ENCODE results near the gene SELENOW. TPM values are rescaled to one million over a fixed set of nuclear protein-coding genes. Genes with fewer than 3 reads are reported as not detected.

Gene SELENOW
- total and polyA plus RNA-seq, 2 of the 4 experiments (the other 2 are of a cell fraction): 61.3 to 217 TPM

- in situ Hi-C loops (cut with MboI; ENCODE audit: low sequenced_read_pairs): loop anchor here (5.0 kb wide), 1 partner anchor 37 kb away; the partner anchor contains the start of gene EHD2
- Histone ChIP-seq H3K56ac (ENCODE audit: extremely low read depth, insufficient read depth, low read length) (no peak overlapping the region), H3K9me1 (ENCODE audit: insufficient read depth, low read length) (no peaks in the 10 kb centered on the region), H3K27me3 (ENCODE audit: control insufficient read depth, insufficient read depth, low read length) (no peaks in the 10 kb centered on the region), H4K5ac (ENCODE audit: low read depth, low read length) (no peak overlapping the region), H4K8ac (ENCODE audit: low read depth in 2 of 2, low read length in 2 of 2) (no peak overlapping the region), H3K4ac (ENCODE audit: low read depth, low read length) (no peak overlapping the region), H3K9ac (ENCODE audit: low read depth, low read length) (no peak overlapping the region), H2BK20ac (ENCODE audit: low read depth, low read length) (no peak overlapping the region), H3K36me3 (ENCODE audit: control insufficient read depth, insufficient read depth, low read length) (peaks cover 55% of the 10 kb centered on the region), H2AFZ (replicated peaks; ENCODE audit: low read length, poor library complexity) (no peak overlapping the region), H2BK15ac (ENCODE audit: low read depth, low read length) (no peak overlapping the region), H3K79me1 (ENCODE audit: low read depth in 1 of 2, low read length in 2 of 2) (peaks cover 36 to 50% of the 10 kb centered on the region in 2 experiments), H2BK120ac (ENCODE audit: low read depth, low read length) (no peak overlapping the region), H3K4me1 (ENCODE audit: control insufficient read depth, insufficient read depth, low read length) (no peaks in the 10 kb centered on the region), H4K20me1 (ENCODE audit: insufficient read depth, low read length) (peaks cover 33% of the 10 kb centered on the region), H3K18ac (ENCODE audit: low read depth, low read length) (no peak overlapping the region), H2BK5ac (ENCODE audit: low read depth, low read length, poor library complexity, severe bottlenecking) (no peak overlapping the region), H4K91ac (ENCODE audit: insufficient read depth, low read depth, low read length) (no peak overlapping the region), H3K9me3 (ENCODE audit: control insufficient read depth, insufficient read depth, low read length) (no peaks in the 10 kb centered on the region), H3K4me3 (ENCODE audit: insufficient read depth, low read depth, low read length) (no peak overlapping the region), H2AK9ac (replicated peaks; ENCODE audit: low read depth, low read length, poor library complexity) (no peak overlapping the region), H3K4me2 (ENCODE audit: low read depth, low read length) (no peak overlapping the region), H3K14ac (replicated peaks; ENCODE audit: low read depth, low read length) (no peak overlapping the region), H3K23ac (ENCODE audit: low read depth, low read length) (no peak overlapping the region), H3K27ac (ENCODE audit: insufficient read depth, low read length) (no peak overlapping the region), H2AK5ac (ENCODE audit: low read depth, low read length) (no peak overlapping the region)
- 80% methylated on average over 1 of the region's 3 CpGs; no CpG with 5 or more reads in 1 of the 2 experiments for WGBS, 2 experiments (ENCODE audit: extremely low coverage in 2 of 2, insufficient read length in 1 of 2)
- ChIA-PET CTCF (no interaction called here), POLR2A (ENCODE audit: unreplicated experiment) (no interaction called here)
- intact Hi-C loops (cut with micrococcal nuclease): no loop called here
- DNase-seq (no peak), ATAC-seq (ENCODE audit: low read depth) (no peak)
- TF ChIP-seq FOS (IDR thresholded peaks at IDR 0.05; ENCODE audit: low read depth, low read length): no peak
- no peak for TF ChIP-seq ELK1 (IDR thresholded peaks at IDR 0.05; ENCODE audit: borderline replicate concordance, low read depth, low read length)
- no peak for TF ChIP-seq RAD21 (IDR thresholded peaks at IDR 0.05; ENCODE audit: low read length)
- no peak for TF ChIP-seq USF2 (IDR thresholded peaks at IDR 0.05; ENCODE audit: low read depth, low read length)
- no peak for TF ChIP-seq BHLHE40 (IDR thresholded peaks at IDR 0.05; ENCODE audit: low read depth, low read length)
- no peak for TF ChIP-seq MAZ (IDR thresholded peaks at IDR 0.05; ENCODE audit: borderline replicate concordance, low read depth, low read length)
- TF ChIP-seq RCOR1 (IDR thresholded peaks at IDR 0.05; ENCODE audit: insufficient replicate concordance, low read length): no peak
- TF ChIP-seq RFX5 (IDR thresholded peaks at IDR 0.05; ENCODE audit: low read depth, low read length): no peak
- no peak for TF ChIP-seq POLR2A (IDR thresholded peaks at IDR 0.05; ENCODE audit: low read depth, low read length)
- no peak for TF ChIP-seq NFE2L2 (IDR thresholded peaks at IDR 0.05; ENCODE audit: low read depth, low read length)
- TF ChIP-seq MAFK (IDR thresholded peaks at IDR 0.05; ENCODE audit: low read depth, low read length): no peak
- TF ChIP-seq CTCF (conservative IDR thresholded peaks at IDR 0.05; ENCODE audit: low read depth, low read length): no peak
- TF ChIP-seq SMC3 (IDR thresholded peaks at IDR 0.05; ENCODE audit: low read depth, low read length): no peak
- no peak for TF ChIP-seq CHD1 (IDR thresholded peaks at IDR 0.05; ENCODE audit: low read depth, low read length)
- TF ChIP-seq CEBPB (IDR thresholded peaks at IDR 0.05; ENCODE audit: low read depth, low read length): no peak
- TF ChIP-seq MXI1 (IDR thresholded peaks at IDR 0.05; ENCODE audit: borderline replicate concordance, low read depth, low read length): no peak
- BruUV-seq (replicated peaks): no TSS peak
- dilution Hi-C loops (cut with HindIII; ENCODE audit: low sequenced_read_pairs, unreplicated experiment): no loop called here
Measured at GRCh38 chr19:47749326-47749725, 29.2 kb upstream of the SELENOW start.

Measured in IMR-90 (cell line).